Neuronal stem cell (in vitro differentiated cells): ENCODE results near the gene SNAP25.

Experiments used
- DNase-seq: peaks from one replicate; pipeline ENCODE4 v3.0.0-alpha.2; 2013; ENCODE audit warnings: low spot score
- H2AFZ ChIP-seq: one replicate; pipeline ENCODE4 v1.6.1; 2013; ENCODE audit warnings: mild to moderate bottlenecking, low read length, inconsistent platforms
- H2AK5ac ChIP-seq: 2 replicates; pipeline ENCODE4 v1.6.1; 2013; ENCODE audit warnings: low read depth, mild to moderate bottlenecking, inconsistent platforms, low read length, moderate library complexity, mixed read lengths
- H2BK120ac ChIP-seq: 2 replicates; pipeline ENCODE4 v1.6.1; 2013; ENCODE audit warnings: low read depth, mild to moderate bottlenecking, inconsistent platforms, low read length, moderate library complexity, mixed read lengths
- H2BK12ac ChIP-seq: one replicate; pipeline ENCODE4 v1.6.1; 2013; ENCODE audit warnings: low read length, inconsistent platforms
- H2BK15ac ChIP-seq: 2 replicates; pipeline ENCODE4 v1.6.1; 2013; ENCODE audit warnings: mild to moderate bottlenecking, low read length, inconsistent platforms, mixed read lengths
- H2BK5ac ChIP-seq: one replicate; pipeline ENCODE4 v1.6.1; 2013; ENCODE audit warnings: inconsistent platforms, mild to moderate bottlenecking, low read length, moderate library complexity
- H3K14ac ChIP-seq: one replicate; pipeline ENCODE4 v1.6.1; 2013; ENCODE audit warnings: low read length, inconsistent platforms
- H3K18ac ChIP-seq: 2 replicates; pipeline ENCODE4 v1.6.1; 2013; ENCODE audit warnings: low read length, inconsistent platforms
- H3K23ac ChIP-seq: 2 replicates; pipeline ENCODE4 v1.6.1; 2013; ENCODE audit warnings: low read depth, mild to moderate bottlenecking, mixed read lengths, low read length, inconsistent platforms; ENCODE audit not compliant: poor library complexity
- H3K27ac ChIP-seq: replicated peaks from 3 replicates; pipeline ENCODE4 v1.5.1; 2013; ENCODE audit warnings: low read length, inconsistent platforms
- H3K27me3 ChIP-seq, 3 experiments: 2 replicates each; pipeline ENCODE4 v1.6.1; 2013; ENCODE audit warnings: low read length in 3 of 3, mild to moderate bottlenecking in 2 of 3, inconsistent platforms in 1 of 3, low read depth in 1 of 3, mixed read lengths in 1 of 3, moderate library complexity in 1 of 3; ENCODE audit not compliant: control insufficient read depth in 3 of 3, insufficient read depth in 3 of 3
- H3K36me3 ChIP-seq, 2 donors: replicated peaks in 1 of 2; 2 replicates each; pipeline ENCODE4 v1.6.1; 2013; ENCODE audit warnings: low read length in 2 of 2; ENCODE audit not compliant: control insufficient read depth in 2 of 2, insufficient read depth in 2 of 2
- H3K4ac ChIP-seq: 2 replicates; pipeline ENCODE4 v1.6.1; 2013; ENCODE audit warnings: inconsistent platforms, mild to moderate bottlenecking, low read length, moderate library complexity
- H3K4me1 ChIP-seq, 2 donors: 1 replicate in 1 of 2; 2 replicates in 1 of 2; pipeline ENCODE4 v1.6.1; 2013; ENCODE audit warnings: low read length in 2 of 2, low read depth in 1 of 2; ENCODE audit not compliant: control insufficient read depth in 2 of 2, insufficient read depth in 1 of 2
- H3K4me2 ChIP-seq: one replicate; pipeline ENCODE4 v1.6.1; 2013; ENCODE audit warnings: mild to moderate bottlenecking, low read length, inconsistent platforms; ENCODE audit not compliant: insufficient read depth, poor library complexity, severe bottlenecking
- H3K4me3 ChIP-seq, 2 donors: 2 replicates each; pipeline ENCODE4 v1.5.1; 2013; ENCODE audit warnings: low read length in 2 of 2, mild to moderate bottlenecking in 2 of 2, inconsistent platforms in 1 of 2, moderate library complexity in 1 of 2
- H3K79me1 ChIP-seq: one replicate; pipeline ENCODE4 v1.6.1; 2013; ENCODE audit warnings: low read depth, mild to moderate bottlenecking, inconsistent platforms, low read length, moderate library complexity
- H3K9ac ChIP-seq: one replicate; pipeline ENCODE4 v1.6.1; 2013; ENCODE audit warnings: mild to moderate bottlenecking, low read depth, low read length, inconsistent platforms; ENCODE audit not compliant: poor library complexity
- H3K9me3 ChIP-seq, 2 donors: replicated peaks in 1 of 2; 2 replicates each; pipeline versions ENCODE3 to v1.6.1; 2013; ENCODE audit warnings: low read length in 2 of 2, mild to moderate bottlenecking in 2 of 2, inconsistent platforms in 1 of 2, low read depth in 1 of 2, mixed read lengths in 1 of 2, moderate library complexity in 1 of 2; ENCODE audit not compliant: control insufficient read depth in 2 of 2, insufficient read depth in 1 of 2
- H4K8ac ChIP-seq: one replicate; pipeline ENCODE4 v1.6.1; 2013; ENCODE audit warnings: low read depth, mild to moderate bottlenecking, inconsistent platforms, low read length, moderate library complexity
- H4K91ac ChIP-seq: one replicate; pipeline ENCODE4 v1.6.1; 2013; ENCODE audit warnings: low read length, low read depth, mild to moderate bottlenecking, inconsistent platforms; ENCODE audit not compliant: poor library complexity
- WGBS, 2 donors: extraction: QIAGEN DNeasy Blood & Tissue Kit; methylation state at CpG; one replicate each; pipeline ENCODE4 v1.1.7; 2013; ENCODE audit warnings: missing lambda C conversion rate in 2 of 2, mixed read lengths in 1 of 2; ENCODE audit not compliant: insufficient read length in 2 of 2, insufficient replicate concordance in 1 of 2; ENCODE audit errors: extremely low coverage in 2 of 2; 5-methylcytosine and 5-hydroxymethylcytosine counted together

SNAP25 gene

GRCh38 chr20:10350188-10350842 is 131.7 kb downstream of the SNAP25 start:
- Histone ChIP-seq H3K23ac (no peak overlapping the region), H3K4me1 (peaks cover 6 to 8% of the 10 kb centered on the region in 2 donors), H3K4ac (no peak overlapping the region), H3K18ac (no peak overlapping the region), H3K27ac (no peak overlapping the region), H3K14ac (no peak overlapping the region), H2BK5ac (no peak overlapping the region), H3K79me1 (no peaks in the 10 kb centered on the region), H3K36me3 (no peaks in the 10 kb centered on the region), H3K9me3 (no peaks in the 10 kb centered on the region), H4K91ac (no peak overlapping the region), H2AFZ (no peak overlapping the region), H2BK12ac (no peak overlapping the region), H2BK15ac (no peak overlapping the region), H2AK5ac (no peak overlapping the region), H3K4me2 (no peak overlapping the region), H3K4me3 (no peak overlapping the region), H3K9ac (no peak overlapping the region), H2BK120ac (no peak overlapping the region), H4K8ac (no peak overlapping the region), H3K27me3 (no peaks in the 10 kb centered on the region)
- no CpG with 5 or more reads among the region's 9 CpGs for WGBS, 2 donors
- no peak for DNase-seq

GRCh38 chr20:10352934-10353824 is 134.5 kb downstream of the SNAP25 start:
- Histone ChIP-seq H3K9ac (no peak overlapping the region), H2AFZ (no peak overlapping the region), H2BK15ac (no peak overlapping the region), H4K8ac (no peak overlapping the region), H3K4me2 (no peak overlapping the region), H4K91ac (no peak overlapping the region), H3K27me3 (no peaks in the 10 kb centered on the region), H3K14ac (no peak overlapping the region), H2BK120ac (no peak overlapping the region), H3K9me3 (no peaks in the 10 kb centered on the region), H3K27ac (no peak overlapping the region), H2AK5ac (no peak overlapping the region), H2BK12ac (no peak overlapping the region), H3K36me3 (no peaks in the 10 kb centered on the region), H3K4me1 (peaks cover 6 to 8% of the 10 kb centered on the region in 2 donors), H3K4ac (no peak overlapping the region), H3K23ac (no peak overlapping the region), H3K79me1 (no peaks in the 10 kb centered on the region), H2BK5ac (no peak overlapping the region), H3K4me3 (no peak overlapping the region), H3K18ac (no peak overlapping the region)
- DNase-seq, result no peak
- no CpG with 5 or more reads among the region's 6 CpGs for WGBS, 2 donors

- Histone ChIP-seq H2BK15ac (no peak overlapping the region), H3K36me3 (no peaks in the 10 kb centered on the region), H3K4me2 (no peak overlapping the region), H2AK5ac (no peak overlapping the region), H3K27ac (no peak overlapping the region), H3K14ac (no peak overlapping the region), H4K91ac (no peak overlapping the region), H4K8ac (no peak overlapping the region), H3K27me3 (no peaks in the 10 kb centered on the region), H2BK120ac (no peak overlapping the region), H2BK5ac (no peak overlapping the region), H3K18ac (no peak overlapping the region), H3K23ac (no peak overlapping the region), H3K9me3 (no peaks in the 10 kb centered on the region), H3K4me3 (no peak overlapping the region), H3K4ac (no peak overlapping the region), H2BK12ac (no peak overlapping the region), H3K9ac (no peak overlapping the region), H2AFZ (no peak overlapping the region), H3K4me1 (peaks cover 6 to 8% of the 10 kb centered on the region in 2 donors), H3K79me1 (no peaks in the 10 kb centered on the region)
- no CpG with 5 or more reads among the region's 1 CpG for WGBS, 2 donors
- DNase-seq, result no peak
These were observed 138.0 kb downstream of the SNAP25 start for GRCh38 chr20:10356628-10357027.
